HCT116 (cell line): Measurements from ENCODE around the gene SUGCT. TPM values are rescaled to one million over a fixed set of nuclear protein-coding genes. Genes with fewer than 3 reads are reported as not detected.

Experiments used
- ATAC-seq: fragments of 200-7000 bp; cut with Tn5 transposase; 2 replicates; pipeline ENCODE4 v1.9.1; 2020; ENCODE audit warnings: mild to moderate bottlenecking, moderate library complexity
- BruUV-seq: library from RNA; stranded (reverse); fragments of 400-500 nt; replicated peaks from 2 replicates; lab custom pipeline; 2021; lab: Mats Ljungman, UMichigan
- CTCF ChIA-PET: fragments of 300-600 bp; sonication (Branson Sonifier 250); formaldehyde crosslinking; loops from one replicate; lab custom pipeline; 2021; ENCODE audit warnings: antibody characterized with exemption; lab: Charles Lee
- POLR2A ChIA-PET: fragments of 300-600, 350-600 bp; sonication (Branson Sonifier 250); formaldehyde crosslinking; loops from one replicate; lab custom pipeline; 2021; ENCODE audit warnings: antibody characterized with exemption; lab: Charles Lee
- RAD21 ChIA-PET, 2 experiments: fragments of 300-600 bp; sonication (Branson Sonifier 250); formaldehyde crosslinking; loops; one replicate each; lab custom pipeline; 2023; ENCODE audit warnings: low total read pairs in 2 of 2; ENCODE audit not compliant: uncharacterized antibody in 2 of 2, unreplicated experiment in 2 of 2, low non-redundant PET in 1 of 2; lab: Charles Lee
- DNase-seq: peaks from one replicate; pipeline ENCODE4 v3.0.0-alpha.2; 2010; ENCODE audit warnings: low read depth, low spot score
- H2AFZ ChIP-seq: fragments of 200-600 bp; shearing (Covaris generic), sonication (generic); 2 replicates; pipeline ENCODE4 v1.6.1; 2017; ENCODE audit warnings: low read depth, mixed run types, mixed read lengths, antibody characterized with exemption, low read length; ENCODE audit not compliant: poor library complexity, severe bottlenecking
- H3K27ac ChIP-seq: 2 replicates; pipeline ENCODE4 v1.5.1; 2012; ENCODE audit warnings: low read depth, low read length
- H3K27me3 ChIP-seq: fragments of 200-600 bp; sonication (generic); 2 replicates; pipeline ENCODE4 v1.6.1; 2016; ENCODE audit warnings: mixed run types, low read length, mixed read lengths; ENCODE audit not compliant: insufficient read depth
- H3K36me3 ChIP-seq, 2 experiments: fragments of 200-500 bp in 1 of 2; fragments of 200-600 bp in 1 of 2; sonication (Bioruptor generic) in 1 of 2; sonication (generic) in 1 of 2; 2 replicates each; pipeline versions ENCODE4 v1.5.1 to v1.6.1; 2014 to 2016; ENCODE audit warnings: low read length in 2 of 2, inconsistent platforms in 1 of 2, mixed read lengths in 1 of 2, mixed run types in 1 of 2; ENCODE audit not compliant: insufficient read depth in 2 of 2, control insufficient read depth in 1 of 2
- H3K4me1 ChIP-seq, 2 experiments: fragments of 200-600 bp in 1 of 2; sonication (generic) in 1 of 2; 2 replicates each; pipeline versions ENCODE4 v1.5.1 to v1.6.1; 2012 to 2017; ENCODE audit warnings: low read length in 2 of 2, inconsistent platforms in 1 of 2, mild to moderate bottlenecking in 1 of 2, mixed read lengths in 1 of 2, mixed run types in 1 of 2, moderate library complexity in 1 of 2; ENCODE audit not compliant: insufficient read depth in 2 of 2, control insufficient read depth in 1 of 2
- H3K4me2 ChIP-seq: fragments of 200-600 bp; sonication (generic); 2 replicates; pipeline ENCODE4 v1.6.1; 2017; ENCODE audit warnings: mixed run types, low read length, mixed read lengths
- H3K4me3 ChIP-seq, 2 experiments: fragments of 200-600 bp in 1 of 2; sonication (generic) in 1 of 2; replicated peaks in 1 of 2; 2 replicates each; pipeline ENCODE4 v1.5.1; 2011 to 2016; ENCODE audit warnings: low read length in 2 of 2, control low read depth in 1 of 2, low read depth in 1 of 2, mild to moderate bottlenecking in 1 of 2, mixed read lengths in 1 of 2, mixed run types in 1 of 2
- H3K79me2 ChIP-seq: fragments of 200-600 bp; sonication (generic); 2 replicates; pipeline ENCODE4 v1.6.1; 2017; ENCODE audit warnings: mild to moderate bottlenecking, mixed run types, low read length, moderate library complexity, mixed read lengths; ENCODE audit not compliant: insufficient read depth
- H3K9ac ChIP-seq: fragments of 200-600 bp; sonication (generic); 2 replicates; pipeline ENCODE4 v1.6.1; 2016; ENCODE audit warnings: low read length, mixed read lengths
- H3K9me2 ChIP-seq: fragments of 200-600 bp; sonication (generic), shearing (Covaris generic); 2 replicates; pipeline ENCODE4 v1.6.1; 2017; ENCODE audit warnings: mixed run types, mild to moderate bottlenecking, moderate library complexity; ENCODE audit not compliant: insufficient read depth
- H3K9me3 ChIP-seq, 2 experiments: fragments of 200-500 bp in 1 of 2; fragments of 200-600 bp in 1 of 2; sonication (Bioruptor generic) in 1 of 2; sonication (generic) in 1 of 2; 2 replicates each; pipeline ENCODE4 v1.6.1; 2014 to 2017; ENCODE audit warnings: low read length in 2 of 2, mixed read lengths in 2 of 2, inconsistent platforms in 1 of 2, low read depth in 1 of 2, mild to moderate bottlenecking in 1 of 2, mixed run types in 1 of 2, moderate library complexity in 1 of 2; ENCODE audit not compliant: control insufficient read depth in 1 of 2, insufficient read depth in 1 of 2
- H4K20me1 ChIP-seq: fragments of 200-600 bp; sonication (generic), shearing (Covaris generic); 2 replicates; pipeline ENCODE4 v1.6.1; 2017; ENCODE audit warnings: mixed run types, mild to moderate bottlenecking, moderate library complexity; ENCODE audit not compliant: insufficient read depth
- CEBPB ChIP-seq: IDR thresholded peaks from 2 replicates; pipeline ENCODE4 v1.6.1; 2012; ENCODE audit warnings: low read depth
- ELF1 ChIP-seq: IDR thresholded peaks from 2 replicates; pipeline ENCODE4 v1.6.1; 2012; ENCODE audit warnings: low read depth, borderline replicate concordance
- EZH2 ChIP-seq: fragments of 200-600 bp; sonication (generic); IDR thresholded peaks from 2 replicates; pipeline ENCODE4 v1.6.1; 2017; ENCODE audit warnings: antibody characterized with exemption, mixed run types
- RAD21 ChIP-seq: IDR thresholded peaks from 2 replicates; pipeline ENCODE4 v1.6.1; 2012; ENCODE audit warnings: low read depth, mild to moderate bottlenecking
- SP1 ChIP-seq: IDR thresholded peaks from 2 replicates; pipeline ENCODE4 v1.6.1; 2012; ENCODE audit warnings: low read depth
- TCF7L2 ChIP-seq: IDR thresholded peaks from 2 replicates; pipeline ENCODE4 v1.7.0; 2011; ENCODE audit warnings: borderline replicate concordance, inconsistent platforms; ENCODE audit not compliant: insufficient read depth, insufficient read length; ENCODE audit errors: extremely low read depth
- YY1 ChIP-seq: IDR thresholded peaks from 2 replicates; pipeline ENCODE4 v1.6.1; 2011; ENCODE audit warnings: low read length, low read depth, moderate library complexity, mild to moderate bottlenecking; ENCODE audit not compliant: insufficient replicate concordance; ENCODE audit errors: extremely low read depth
- ZBTB33 ChIP-seq: IDR thresholded peaks from 2 replicates; pipeline ENCODE4 v1.6.1; 2011; ENCODE audit warnings: mild to moderate bottlenecking, low read length, moderate library complexity; ENCODE audit not compliant: insufficient replicate concordance; ENCODE audit errors: extremely low read depth
- intact Hi-C: fragments of 100-400 bp; cut with micrococcal nuclease; formaldehyde crosslinking; loops from 2 replicates; pipeline ENCODE4 v1.10.0; 2022
- total RNA-seq: library from RNA; stranded (reverse); gene quantifications from one replicate; pipeline ENCODE4 v1.2.1, GENCODE V29; 2021; ENCODE audit not compliant: unreplicated experiment

SUGCT gene
- total RNA-seq, 1 experiment from 2014 or later, result 4.4 TPM

- TF ChIP-seq TCF7L2 (no peak), EZH2 (no peak), ZBTB33 (no peak), ELF1 (no peak), RAD21 (no peak), CEBPB (no peak), SP1 (no peak), YY1 (no peak)
- intact Hi-C loops, result no loop called here
- no peaks in the 10 kb centered on the region; the same call in 1 of the 2 replicates for H4K20me1 ChIP-seq
- no peak overlapping the region for H3K27ac ChIP-seq
- no peak for ATAC-seq
- H3K4me3 ChIP-seq, result no peak overlapping the region
- ChIA-PET POLR2A (no interaction called here), CTCF (no interaction called here), RAD21 (no interaction called here)
- no peak for DNase-seq
- H3K27me3 ChIP-seq, result no peaks in the 10 kb centered on the region
- H3K9me3 ChIP-seq, result no peaks in the 10 kb centered on the region
- H3K79me2 ChIP-seq, result no peaks in the 10 kb centered on the region
- BruUV-seq, result no TSS peak
- H3K9ac ChIP-seq, result no peak overlapping the region
- no peaks in the 10 kb centered on the region for H3K36me3 ChIP-seq
- no peak overlapping the region for H3K4me2 ChIP-seq
- H2AFZ ChIP-seq, result no peak overlapping the region
- H3K4me1 ChIP-seq, result no peaks in the 10 kb centered on the region
- no peaks in the 10 kb centered on the region for H3K9me2 ChIP-seq
Measured at GRCh38 chr7:40468891-40469864, 334.4 kb downstream of the SUGCT start.
